Measurements from ENCODE around the gene CFAP119.

The CFAP119 gene

GRCh38 chr16:30780549-30780948 is 18.7 kb upstream of the CFAP119 start:
- no peak for DNase-seq

- DNase-seq: no peak
Observed at GRCh38 chr16:30780021-30780420, 18.2 kb upstream of the CFAP119 start.

- DNase-seq: no peak
Observed at GRCh38 chr16:30779596-30779995, 17.7 kb upstream of the CFAP119 start.

GRCh38 chr16:30778549-30779244 is 16.8 kb upstream of the CFAP119 start:
- no peak for DNase-seq

- no peak for DNase-seq
Observed at GRCh38 chr16:30777591-30778297, 15.9 kb upstream of the CFAP119 start.

- peak; percentile 83 for DNase-seq
Observed at GRCh38 chr16:30775392-30776188, 13.7 kb upstream of the CFAP119 start.

GRCh38 chr16:30775131-30775391 is 13.2 kb upstream of the CFAP119 start:
- DNase-seq: no peak

- DNase-seq: no peak
Observed at GRCh38 chr16:30774367-30775130, 12.7 kb upstream of the CFAP119 start.

GRCh38 chr16:30773826-30774225 is 12.0 kb upstream of the CFAP119 start:
- DNase-seq: no peak

- DNase-seq: no peak
Observed at GRCh38 chr16:30771726-30772125, 9.9 kb upstream of the CFAP119 start.

GRCh38 chr16:30769379-30770089 is 7.7 kb upstream of the CFAP119 start:
- no peak for DNase-seq

GRCh38 chr16:30768583-30769181 is 6.8 kb upstream of the CFAP119 start:
- DNase-seq: no peak

- no peak for DNase-seq
Observed at GRCh38 chr16:30767767-30768465, 6.1 kb upstream of the CFAP119 start.

GRCh38 chr16:30766933-30767284 is 5.0 kb upstream of the CFAP119 start:
- no peak for DNase-seq

GRCh38 chr16:30766206-30766932 is 4.5 kb upstream of the CFAP119 start:
- no peak for DNase-seq

GRCh38 chr16:30764816-30765465 is 3.1 kb upstream of the CFAP119 start:
- DNase-seq: no peak

GRCh38 chr16:30764086-30764485 is 2.2 kb upstream of the CFAP119 start:
- no peak for DNase-seq

- DNase-seq: no peak
Observed at GRCh38 chr16:30762991-30763725, 1.3 kb upstream of the CFAP119 start.

- DNase-seq: peak; percentile 53
Observed at GRCh38 chr16:30761427-30761927, 385 bp downstream of the CFAP119 start.

All from NCI-H510A treated with DMSO at 0.1 percent for 48 hours (cell line).